H1 (cell line): ENCODE measurements around the gene GLIPR1.

Source experiments
- EZH2 ChIP-seq: fragments of 200-600 bp; sonication (generic); IDR thresholded peaks from 2 replicates; pipeline ENCODE4 v1.7.1; 2012; ENCODE audit warnings: low read depth, mild to moderate bottlenecking, moderate library complexity, low read length, inconsistent platforms; ENCODE audit not compliant: severe bottlenecking
- GTF2F1 ChIP-seq: IDR thresholded peaks from 2 replicates; pipeline ENCODE4 v1.6.1; 2012; ENCODE audit warnings: low read depth, low read length, improper control_type of control experiment, borderline replicate concordance
- HDAC2 ChIP-seq, 2 experiments: fragments of 300-600 bp in 1 of 2; sonication (generic) in 1 of 2; IDR thresholded peaks; 2 replicates each; pipeline ENCODE4 v1.6.1; 2011 to 2012; ENCODE audit warnings: low read depth in 2 of 2, low read length in 2 of 2, mild to moderate bottlenecking in 2 of 2, moderate library complexity in 2 of 2, borderline replicate concordance in 1 of 2, inconsistent platforms in 1 of 2
- MAFK ChIP-seq: IDR thresholded peaks from 2 replicates; pipeline ENCODE4 v1.6.1; 2012; ENCODE audit warnings: low read depth, mild to moderate bottlenecking, improper control_type of control experiment, low read length
- POLR2A ChIP-seq, 2 experiments: IDR thresholded peaks; 1 replicate in 1 of 2; 2 replicates in 1 of 2; pipeline ENCODE4 v1.6.1; 2011; ENCODE audit warnings: low read depth in 2 of 2, low read length in 2 of 2, mild to moderate bottlenecking in 2 of 2; ENCODE audit errors: control extremely low read depth in 1 of 2
- POLR2AphosphoS5 ChIP-seq: IDR thresholded peaks from 2 replicates; pipeline ENCODE4 v1.6.1; 2011; ENCODE audit warnings: low read depth, low read length
- RAD21 ChIP-seq, 2 experiments: IDR thresholded peaks in 1 of 2; conservative IDR thresholded peaks in 1 of 2; 2 replicates each; pipeline ENCODE4 v1.6.1; 2011; ENCODE audit warnings: low read depth in 2 of 2, low read length in 2 of 2, improper control_type of control experiment in 1 of 2, inconsistent platforms in 1 of 2, mild to moderate bottlenecking in 1 of 2, moderate library complexity in 1 of 2
- SUZ12 ChIP-seq: fragments of 200-600 bp; sonication (generic); IDR thresholded peaks from 2 replicates; pipeline ENCODE4 v1.6.1; 2012; ENCODE audit warnings: mild to moderate bottlenecking, inconsistent platforms, low read length, moderate library complexity, mixed read lengths
- YY1 ChIP-seq: IDR thresholded peaks from 2 replicates; pipeline ENCODE4 v1.6.1; 2011; ENCODE audit warnings: low read depth, mild to moderate bottlenecking, low read length
- TF ChIP-seq, protein P1 (sequence below), 3 experiments: IDR thresholded peaks; 1 replicate in 2 of 3; 2 replicates in 1 of 3; pipeline versions ENCODE4 v1.5.1 to v1.6.1; 2011; ENCODE audit warnings: low read length in 3 of 3, mild to moderate bottlenecking in 3 of 3, inconsistent platforms in 2 of 3, low read depth in 1 of 3, moderate library complexity in 1 of 3; ENCODE audit not compliant: insufficient read depth in 1 of 3; ENCODE audit errors: control extremely low read depth in 1 of 3
- TF ChIP-seq, protein P2 (sequence below): IDR thresholded peaks from 2 replicates; pipeline ENCODE4 v1.6.1; 2012; ENCODE audit warnings: inconsistent platforms

DNA sequence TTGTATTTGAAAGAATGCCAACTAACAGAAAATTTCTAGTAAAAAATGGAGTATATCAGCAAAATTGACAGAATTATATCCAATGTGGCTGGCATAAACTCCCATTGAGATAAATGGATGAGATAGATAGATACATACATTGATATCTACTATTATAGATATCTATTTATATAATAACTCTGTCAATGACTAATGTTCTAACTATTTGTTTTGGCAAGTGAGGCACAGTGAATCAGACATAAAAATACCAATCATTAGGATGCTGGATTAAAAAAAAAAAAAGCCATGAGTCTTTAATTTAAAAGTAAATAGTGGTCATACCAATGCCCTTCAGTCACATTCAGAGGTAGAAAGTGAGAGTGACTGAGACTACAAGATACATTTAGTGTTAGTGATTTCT is 33.7 kb upstream of the GLIPR1 start:
- no peak for TF ChIP-seq POLR2A (IDR thresholded peaks at IDR 0.05; ENCODE audit: control extremely low read depth in 1 of 2, low read depth in 2 of 2, low read length in 2 of 2)
- no peak for TF ChIP-seq RAD21 (IDR thresholded peaks at IDR 0.05 in 1 of 2, conservative IDR thresholded peaks at IDR 0.05 in 1 of 2; ENCODE audit: low read depth in 2 of 2, low read length in 2 of 2)
- TF ChIP-seq, protein P1, sequence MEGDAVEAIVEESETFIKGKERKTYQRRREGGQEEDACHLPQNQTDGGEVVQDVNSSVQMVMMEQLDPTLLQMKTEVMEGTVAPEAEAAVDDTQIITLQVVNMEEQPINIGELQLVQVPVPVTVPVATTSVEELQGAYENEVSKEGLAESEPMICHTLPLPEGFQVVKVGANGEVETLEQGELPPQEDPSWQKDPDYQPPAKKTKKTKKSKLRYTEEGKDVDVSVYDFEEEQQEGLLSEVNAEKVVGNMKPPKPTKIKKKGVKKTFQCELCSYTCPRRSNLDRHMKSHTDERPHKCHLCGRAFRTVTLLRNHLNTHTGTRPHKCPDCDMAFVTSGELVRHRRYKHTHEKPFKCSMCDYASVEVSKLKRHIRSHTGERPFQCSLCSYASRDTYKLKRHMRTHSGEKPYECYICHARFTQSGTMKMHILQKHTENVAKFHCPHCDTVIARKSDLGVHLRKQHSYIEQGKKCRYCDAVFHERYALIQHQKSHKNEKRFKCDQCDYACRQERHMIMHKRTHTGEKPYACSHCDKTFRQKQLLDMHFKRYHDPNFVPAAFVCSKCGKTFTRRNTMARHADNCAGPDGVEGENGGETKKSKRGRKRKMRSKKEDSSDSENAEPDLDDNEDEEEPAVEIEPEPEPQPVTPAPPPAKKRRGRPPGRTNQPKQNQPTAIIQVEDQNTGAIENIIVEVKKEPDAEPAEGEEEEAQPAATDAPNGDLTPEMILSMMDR (IDR thresholded peaks at IDR 0.05; ENCODE audit: control extremely low read depth in 1 of 3, insufficient read depth in 1 of 3, low read depth in 1 of 3, low read length in 3 of 3) = no peak
- no peak for TF ChIP-seq EZH2
- TF ChIP-seq SUZ12 = no peak
- TF ChIP-seq POLR2AphosphoS5 = no peak
- no peak for TF ChIP-seq HDAC2 (IDR thresholded peaks at IDR 0.05; ENCODE audit: borderline replicate concordance in 1 of 2, low read depth in 2 of 2, low read length in 2 of 2)
- TF ChIP-seq MAFK = no peak
- TF ChIP-seq, protein P2, sequence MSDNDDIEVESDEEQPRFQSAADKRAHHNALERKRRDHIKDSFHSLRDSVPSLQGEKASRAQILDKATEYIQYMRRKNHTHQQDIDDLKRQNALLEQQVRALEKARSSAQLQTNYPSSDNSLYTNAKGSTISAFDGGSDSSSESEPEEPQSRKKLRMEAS = no peak
- TF ChIP-seq GTF2F1 = no peak
- no peak for TF ChIP-seq YY1
